C4-2B (cell line): Measurements from ENCODE around the gene SPTBN5.

Experiments used
- CTCF ChIP-seq: fragments of 450-650 bp; conservative IDR thresholded peaks from 2 replicates; pipeline ENCODE4 v1.5.1; 2017; ENCODE audit warnings: mild to moderate bottlenecking
- ZFX ChIP-seq: fragments of 450-650 bp; IDR thresholded peaks from 2 replicates; pipeline ENCODE4 v1.6.1; 2017

- no peak for TF ChIP-seq CTCF
- TF ChIP-seq ZFX = no peak
Measured at GRCh38 chr15:41852736-41853590, 40.9 kb downstream of the SPTBN5 start.
